Astrocyte (in vitro differentiated cells and primary cell): Measurements from ENCODE around the gene PRKG1.

ENCODE experiments used
- CTCF ChIP-seq: IDR thresholded peaks from 2 replicates; pipeline ENCODE4 v1.5.1; 2011; ENCODE audit warnings: low read depth, mild to moderate bottlenecking, inconsistent platforms, low read length, moderate library complexity; ENCODE audit not compliant: insufficient read depth
- EZH2 ChIP-seq: IDR thresholded peaks from 2 replicates; pipeline ENCODE4 v1.6.1; 2012; ENCODE audit warnings: mild to moderate bottlenecking, low read length, inconsistent platforms; ENCODE audit not compliant: insufficient read depth

- TF ChIP-seq CTCF: no peak
- no peak for TF ChIP-seq EZH2
Measured at GRCh38 chr10:51707392-51707791, 633.1 kb downstream of the PRKG1 start.
